HK-2 (cell line): Measurements from ENCODE around the gene PAGR1.
"Not testable (repeated sequence)": the region's sequence is repeated elsewhere in the genome, so short reads cannot be mapped to it uniquely, and the experiment has no call there.

Experiments
- DNase-seq: peaks from one replicate; pipeline ENCODE4 v3.0.0-alpha.2; 2018; ENCODE audit not compliant: unreplicated experiment

The PAGR1 gene

DNA sequence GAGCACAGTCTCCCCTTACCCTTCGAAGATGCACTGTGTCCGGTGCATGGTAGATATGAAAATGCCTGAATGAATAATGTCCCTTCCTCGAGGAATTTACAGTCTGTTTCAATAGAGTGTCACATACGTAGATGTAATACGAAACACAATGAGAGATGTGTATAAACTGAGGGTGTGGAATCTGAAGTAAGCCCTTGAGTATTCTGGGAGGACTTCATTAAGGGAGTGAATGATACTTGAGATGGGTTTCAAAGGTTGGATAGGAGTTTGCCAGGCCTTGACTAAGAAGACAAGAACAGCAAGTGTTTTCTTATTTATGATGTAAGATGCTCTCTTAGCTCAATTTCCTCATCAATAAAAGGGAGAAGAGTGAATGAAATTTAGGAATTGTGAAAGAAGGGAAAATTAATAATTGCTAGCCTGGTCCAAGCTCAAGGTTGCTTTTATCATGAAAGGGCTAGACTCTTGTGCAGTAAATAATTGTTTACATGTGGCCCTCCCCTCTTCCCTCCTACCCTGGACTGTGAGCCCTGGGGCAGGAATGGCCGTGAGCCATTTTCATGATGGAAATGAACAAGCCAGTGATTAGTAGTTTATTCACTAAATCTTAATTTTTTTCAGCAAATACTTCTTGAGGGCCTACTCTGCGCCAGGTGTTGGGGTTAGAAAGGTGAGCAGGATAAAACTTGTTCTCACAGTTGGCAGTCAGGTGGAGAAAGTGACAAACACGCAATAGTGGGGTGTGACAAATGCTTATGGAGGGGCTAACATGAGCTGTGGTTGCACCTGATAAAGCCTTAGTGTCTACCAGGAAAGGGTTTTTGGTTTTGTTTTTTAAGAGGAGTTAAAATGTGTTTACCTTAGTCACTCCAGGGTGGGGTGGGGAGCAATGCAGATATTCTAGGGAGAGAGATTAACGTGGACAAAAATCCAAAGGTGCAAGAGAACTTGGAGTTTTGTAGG lies 23.8 kb upstream of the PAGR1 start:
- no peak for DNase-seq

DNA sequence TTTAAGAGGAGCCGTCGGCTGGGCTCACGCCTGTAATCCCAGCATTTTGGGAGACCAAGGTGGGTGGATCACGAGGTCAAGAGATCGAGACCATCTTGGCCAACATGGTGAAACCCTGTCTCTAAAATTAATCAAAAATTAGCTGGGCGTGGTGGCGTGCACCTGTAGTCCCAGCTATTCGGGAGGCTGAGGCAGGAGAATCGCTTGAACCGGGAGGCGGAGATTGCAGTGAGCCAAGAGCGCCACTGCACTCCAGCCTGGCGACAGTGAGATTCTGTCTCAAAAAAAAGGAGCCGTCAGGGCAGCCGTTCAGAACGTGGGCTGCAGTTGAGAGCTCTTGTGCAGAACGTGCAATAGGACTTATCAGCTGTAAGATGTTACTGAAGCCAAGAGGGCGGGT lies 22.8 kb upstream of the PAGR1 start:
- not testable (repeated sequence) for DNase-seq

DNA sequence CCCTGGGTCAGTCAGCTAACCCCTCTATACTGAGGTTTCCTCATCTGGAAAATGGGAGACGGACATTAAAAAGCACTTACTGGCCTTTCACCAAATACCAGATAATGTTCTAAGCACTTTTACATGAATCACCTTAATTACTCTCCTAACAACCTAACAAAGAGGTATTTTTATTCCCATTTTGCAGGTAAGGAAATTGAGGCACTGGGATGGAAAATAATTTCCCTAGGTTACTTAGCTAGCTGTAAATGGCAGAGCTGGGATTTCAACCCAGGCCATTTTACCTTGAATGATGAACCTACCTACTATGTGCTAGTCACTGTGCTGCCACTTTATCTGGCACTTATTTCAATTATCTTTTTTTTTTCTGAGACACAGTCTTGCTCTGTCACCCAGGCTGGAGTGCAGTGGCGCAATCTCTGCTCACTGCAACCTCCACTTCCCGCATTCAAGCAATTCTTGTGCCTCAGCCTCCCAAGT lies 21.7 kb upstream of the PAGR1 start:
- no peak for DNase-seq

DNA sequence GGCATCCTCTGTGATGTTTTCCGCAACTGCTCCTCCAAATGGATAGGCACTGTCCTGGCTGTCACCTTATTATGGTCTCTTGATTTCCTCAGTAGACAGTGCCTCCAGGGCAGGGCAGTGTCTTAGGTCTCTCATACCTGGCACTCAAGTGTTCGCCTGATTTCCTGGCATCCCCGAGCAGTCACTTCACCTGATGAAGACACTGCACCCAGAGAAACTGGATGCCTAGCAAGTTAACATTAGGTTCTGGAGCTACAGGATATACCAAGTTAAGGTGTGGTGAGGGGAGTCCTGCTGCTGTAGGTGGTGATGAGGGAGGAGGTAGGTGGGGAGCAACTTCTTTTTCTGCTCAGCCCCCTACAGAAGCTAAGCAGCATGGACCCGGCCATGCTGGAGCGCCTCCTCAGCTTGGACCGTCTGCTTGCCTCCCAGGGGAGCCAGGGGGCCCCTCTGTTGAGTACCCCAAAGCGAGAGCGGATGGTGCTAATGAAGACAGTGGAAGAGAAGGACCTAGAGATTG lies 13.5 kb upstream of the PAGR1 start:
- DNase-seq = no peak

DNA sequence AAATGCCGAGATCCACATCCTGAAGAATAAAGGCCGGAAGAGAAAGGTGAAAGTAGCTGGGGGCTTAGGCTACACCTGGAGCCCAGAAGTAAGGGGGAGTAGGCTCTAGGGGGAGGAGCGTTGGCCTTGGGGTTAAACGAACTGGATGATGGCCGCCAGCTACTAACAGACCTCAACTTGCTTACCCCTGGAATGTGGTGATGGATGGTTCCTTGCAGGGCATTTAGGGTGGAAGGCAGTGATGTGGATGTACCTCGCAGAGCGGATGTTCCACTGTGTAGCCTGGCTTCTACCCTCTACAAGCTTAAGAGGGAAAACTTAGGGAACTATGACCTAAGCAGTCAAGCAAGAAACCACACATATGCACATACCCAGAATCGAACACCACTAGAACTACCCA lies 11.9 kb upstream of the PAGR1 start:
- DNase-seq = no peak

DNA sequence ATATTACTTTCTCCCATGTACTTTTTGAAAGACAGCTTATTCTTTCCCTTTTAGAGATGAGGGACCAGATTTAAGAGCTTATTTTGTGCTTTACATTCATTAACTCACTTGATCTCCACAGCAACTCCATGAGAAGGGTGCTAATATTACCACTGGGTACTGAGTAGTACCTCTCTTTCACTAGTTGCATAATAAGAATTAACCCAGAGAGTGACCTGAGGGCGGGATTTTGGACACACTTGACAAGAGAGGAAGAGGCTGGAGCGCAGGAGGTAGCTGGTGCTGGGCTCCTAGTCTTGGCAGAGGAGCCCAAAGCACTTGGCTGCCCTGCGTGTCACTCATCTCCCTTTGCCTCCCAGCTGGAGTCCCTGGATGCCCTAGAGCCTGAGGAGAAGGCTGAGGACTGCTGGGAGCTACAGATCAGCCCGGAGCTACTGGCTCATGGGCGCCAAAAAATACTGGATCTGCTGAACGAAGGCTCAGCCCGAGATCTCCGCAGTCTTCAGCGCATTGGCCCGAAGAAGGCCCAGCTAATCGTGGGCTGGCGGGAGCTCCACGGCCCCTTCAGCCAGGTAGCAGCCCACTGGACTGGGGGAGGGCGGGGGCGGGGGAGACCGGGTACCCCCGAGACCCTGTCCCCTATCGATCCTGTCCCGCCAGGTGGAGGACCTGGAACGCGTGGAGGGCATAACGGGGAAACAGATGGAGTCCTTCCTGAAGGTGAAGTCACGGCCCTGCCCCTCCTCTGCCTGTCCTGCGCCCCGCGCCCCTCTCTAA lies 11.3 kb upstream of the PAGR1 start:
- DNase-seq = no peak

DNA sequence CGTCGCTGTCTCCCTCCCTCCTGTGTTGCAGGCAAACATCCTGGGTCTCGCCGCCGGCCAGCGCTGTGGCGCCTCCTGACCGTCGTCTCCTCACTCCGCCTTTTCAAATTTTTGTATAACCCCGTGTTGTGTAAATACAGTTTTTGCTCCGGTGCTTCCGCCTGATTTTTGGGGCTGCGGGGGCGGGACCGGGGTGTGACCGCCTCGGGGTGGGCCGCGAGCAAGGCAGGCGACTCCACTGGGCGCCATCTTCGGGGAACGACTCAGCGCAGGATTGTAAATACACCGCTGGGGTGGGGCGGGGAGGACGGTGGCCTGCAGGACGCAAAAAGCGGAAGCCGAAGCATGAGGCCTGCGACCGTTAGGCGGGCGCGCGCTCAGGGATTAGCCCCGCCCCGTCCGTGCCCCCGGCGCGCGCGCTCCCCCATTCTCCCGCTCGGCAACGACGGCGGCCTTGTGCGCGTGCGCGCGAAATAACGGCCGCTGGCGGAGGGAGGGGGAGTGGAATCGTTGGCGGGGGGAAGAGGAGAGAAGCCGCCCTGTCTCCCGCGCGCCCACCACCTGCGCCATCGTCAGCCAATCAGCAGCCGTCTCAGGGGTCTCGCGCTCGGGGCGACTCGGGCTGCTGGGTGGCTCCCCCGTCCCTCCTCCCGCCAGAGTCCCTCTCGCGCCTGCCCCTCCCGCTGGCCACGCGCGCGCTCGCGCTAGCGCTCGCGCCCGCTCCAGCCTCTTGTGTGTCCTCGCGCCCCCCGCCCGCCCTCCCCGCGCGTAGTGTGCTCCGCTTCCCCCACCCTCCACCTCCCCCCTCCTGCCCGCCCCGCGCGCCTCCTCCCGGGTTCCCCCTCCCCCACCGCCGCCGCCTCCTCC lies 10.5 kb upstream of the PAGR1 start:
- peak; percentile 90 for DNase-seq

DNA sequence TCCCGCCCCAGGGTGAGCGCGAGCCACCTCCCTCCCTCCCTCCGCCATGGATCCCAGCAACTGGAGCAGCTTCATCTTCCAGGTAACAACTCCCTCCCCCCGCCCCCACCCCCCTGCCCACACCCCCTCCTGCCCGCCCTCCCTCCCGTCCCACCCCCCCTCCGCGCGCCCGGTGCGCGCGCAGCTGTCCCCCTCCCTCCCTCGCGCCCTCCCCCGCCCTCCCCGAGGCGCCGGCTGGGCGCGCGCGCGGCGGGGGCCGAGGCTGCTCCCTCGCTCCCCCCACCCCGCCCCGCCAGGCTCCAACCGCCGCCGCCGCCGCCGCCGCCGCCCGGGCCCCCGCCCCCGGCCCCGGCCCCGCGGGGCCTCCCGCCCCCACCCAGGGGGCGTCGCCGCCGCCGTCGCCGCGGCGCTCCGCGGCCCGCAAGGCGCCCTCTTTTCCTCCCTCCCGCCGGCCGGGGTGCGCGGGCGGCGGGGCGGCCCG lies 9.8 kb upstream of the PAGR1 start, which contains the start of gene MAZ:
MAZ (plus strand) TSS at position 431 of the 481 bp plus-strand sequence. CDS start 173 bp downstream, outside the sequence.
- peak; percentile 90 for DNase-seq

DNA sequence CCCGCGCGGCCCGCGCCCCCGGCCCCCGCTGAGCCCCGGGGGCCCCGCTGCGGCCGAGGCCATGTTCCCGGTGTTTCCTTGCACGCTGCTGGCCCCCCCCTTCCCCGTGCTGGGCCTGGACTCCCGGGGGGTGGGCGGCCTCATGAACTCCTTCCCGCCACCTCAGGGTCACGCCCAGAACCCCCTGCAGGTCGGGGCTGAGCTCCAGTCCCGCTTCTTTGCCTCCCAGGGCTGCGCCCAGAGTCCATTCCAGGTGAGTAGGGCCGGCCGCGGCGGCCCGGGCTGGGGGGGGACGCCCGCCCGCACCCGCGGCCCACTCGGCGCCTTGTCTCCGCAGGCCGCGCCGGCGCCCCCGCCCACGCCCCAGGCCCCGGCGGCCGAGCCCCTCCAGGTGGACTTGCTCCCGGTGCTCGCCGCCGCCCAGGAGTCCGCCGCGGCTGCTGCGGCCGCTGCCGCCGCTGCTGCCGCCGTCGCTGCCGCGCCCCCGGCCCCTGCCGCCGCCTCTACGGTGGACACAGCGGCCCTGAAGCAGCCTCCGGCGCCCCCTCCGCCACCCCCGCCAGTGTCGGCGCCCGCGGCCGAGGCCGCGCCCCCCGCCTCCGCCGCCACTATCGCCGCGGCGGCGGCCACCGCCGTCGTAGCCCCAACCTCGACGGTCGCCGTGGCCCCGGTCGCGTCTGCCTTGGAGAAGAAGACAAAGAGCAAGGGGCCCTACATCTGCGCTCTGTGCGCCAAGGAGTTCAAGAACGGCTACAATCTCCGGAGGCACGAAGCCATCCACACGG lies 9.1 kb upstream of the PAGR1 start:
- DNase-seq = peak; percentile 63

DNA sequence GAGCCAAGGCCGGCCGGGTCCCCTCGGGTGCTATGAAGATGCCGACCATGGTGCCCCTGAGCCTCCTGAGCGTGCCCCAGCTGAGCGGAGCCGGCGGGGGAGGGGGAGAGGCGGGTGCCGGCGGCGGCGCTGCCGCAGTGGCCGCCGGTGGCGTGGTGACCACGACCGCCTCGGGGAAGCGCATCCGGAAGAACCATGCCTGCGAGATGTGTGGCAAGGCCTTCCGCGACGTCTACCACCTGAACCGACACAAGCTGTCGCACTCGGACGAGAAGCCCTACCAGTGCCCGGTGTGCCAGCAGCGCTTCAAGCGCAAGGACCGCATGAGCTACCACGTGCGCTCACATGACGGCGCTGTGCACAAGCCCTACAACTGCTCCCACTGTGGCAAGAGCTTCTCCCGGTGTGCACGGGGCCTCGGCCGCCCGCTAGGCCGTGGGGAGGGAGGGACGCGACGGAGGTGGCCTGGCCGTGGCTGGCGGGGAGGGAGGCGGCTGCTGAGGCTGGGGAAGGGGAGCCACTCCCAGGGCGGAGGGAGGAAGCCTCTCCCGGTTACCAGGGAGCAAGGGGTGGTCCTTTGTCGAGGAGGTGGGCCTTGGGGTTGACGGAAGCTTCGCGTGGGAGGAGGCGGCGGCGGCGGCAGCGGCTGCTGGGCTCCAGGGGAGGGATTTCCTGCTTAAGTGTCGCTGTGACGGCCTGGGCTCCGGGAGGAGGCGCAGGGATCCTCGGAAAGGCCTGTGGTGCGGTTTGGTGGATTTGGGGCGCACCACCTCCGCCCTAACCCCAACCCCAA lies 8.3 kb upstream of the PAGR1 start:
- DNase-seq = peak; percentile 82

DNA sequence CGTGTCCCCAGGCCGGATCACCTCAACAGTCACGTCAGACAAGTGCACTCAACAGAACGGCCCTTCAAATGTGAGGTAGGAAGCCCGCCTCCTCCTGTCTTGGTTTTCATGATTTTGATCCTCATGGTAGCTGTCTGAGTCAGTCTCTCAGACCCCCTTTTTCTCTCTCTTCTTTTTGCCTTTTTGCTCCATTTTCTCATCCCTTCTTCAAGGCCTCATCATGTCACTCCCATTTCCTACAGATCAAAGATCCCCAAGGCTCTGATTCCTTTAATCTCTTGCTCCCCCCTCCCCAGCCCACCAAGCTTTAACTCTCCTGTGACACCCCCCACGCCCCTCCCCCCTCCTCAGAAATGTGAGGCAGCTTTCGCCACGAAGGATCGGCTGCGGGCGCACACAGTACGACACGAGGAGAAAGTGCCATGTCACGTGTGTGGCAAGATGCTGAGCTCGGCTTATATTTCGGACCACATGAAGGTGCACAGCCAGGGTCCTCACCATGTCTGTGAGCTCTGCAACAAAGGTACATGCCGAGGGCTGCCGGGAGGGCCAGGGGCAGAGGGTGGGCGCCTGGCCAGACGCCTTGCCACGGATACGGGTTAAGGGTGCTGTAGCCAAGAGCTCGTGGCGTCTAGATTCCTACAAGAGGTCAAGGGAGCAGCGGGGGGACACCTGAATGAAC lies 7.6 kb upstream of the PAGR1 start:
- no peak for DNase-seq

DNA sequence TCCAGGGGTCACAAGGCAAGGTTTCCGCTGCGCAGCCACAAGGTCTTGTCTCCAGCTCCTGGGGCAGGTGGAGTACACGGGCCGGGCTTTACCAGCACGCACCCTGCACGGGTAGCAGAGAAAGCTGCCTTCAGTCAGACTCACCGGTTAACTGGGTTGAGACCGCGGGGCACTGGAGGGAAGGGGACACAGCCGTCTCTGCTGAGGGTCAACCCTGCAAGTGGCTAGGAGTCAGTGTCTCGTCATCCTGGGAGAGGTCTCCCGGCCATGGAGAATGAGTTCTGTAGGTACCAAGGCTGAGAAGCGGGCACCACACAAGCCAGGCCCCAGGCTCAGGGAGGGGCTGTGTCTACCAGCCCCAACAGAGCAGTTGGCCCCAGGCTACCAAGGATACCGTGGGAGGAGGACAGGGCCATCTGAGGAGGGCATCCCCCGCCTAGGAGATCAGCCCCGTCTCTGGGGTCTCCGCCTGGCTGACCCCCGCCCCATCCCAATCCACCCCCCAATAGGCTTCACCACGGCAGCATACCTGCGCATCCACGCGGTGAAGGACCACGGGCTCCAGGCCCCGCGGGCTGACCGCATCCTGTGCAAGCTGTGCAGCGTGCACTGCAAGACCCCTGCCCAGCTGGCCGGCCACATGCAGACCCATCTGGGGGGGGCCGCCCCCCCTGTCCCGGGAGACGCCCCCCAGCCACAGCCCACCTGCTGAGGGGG lies 6.8 kb upstream of the PAGR1 start:
- no peak for DNase-seq

DNA sequence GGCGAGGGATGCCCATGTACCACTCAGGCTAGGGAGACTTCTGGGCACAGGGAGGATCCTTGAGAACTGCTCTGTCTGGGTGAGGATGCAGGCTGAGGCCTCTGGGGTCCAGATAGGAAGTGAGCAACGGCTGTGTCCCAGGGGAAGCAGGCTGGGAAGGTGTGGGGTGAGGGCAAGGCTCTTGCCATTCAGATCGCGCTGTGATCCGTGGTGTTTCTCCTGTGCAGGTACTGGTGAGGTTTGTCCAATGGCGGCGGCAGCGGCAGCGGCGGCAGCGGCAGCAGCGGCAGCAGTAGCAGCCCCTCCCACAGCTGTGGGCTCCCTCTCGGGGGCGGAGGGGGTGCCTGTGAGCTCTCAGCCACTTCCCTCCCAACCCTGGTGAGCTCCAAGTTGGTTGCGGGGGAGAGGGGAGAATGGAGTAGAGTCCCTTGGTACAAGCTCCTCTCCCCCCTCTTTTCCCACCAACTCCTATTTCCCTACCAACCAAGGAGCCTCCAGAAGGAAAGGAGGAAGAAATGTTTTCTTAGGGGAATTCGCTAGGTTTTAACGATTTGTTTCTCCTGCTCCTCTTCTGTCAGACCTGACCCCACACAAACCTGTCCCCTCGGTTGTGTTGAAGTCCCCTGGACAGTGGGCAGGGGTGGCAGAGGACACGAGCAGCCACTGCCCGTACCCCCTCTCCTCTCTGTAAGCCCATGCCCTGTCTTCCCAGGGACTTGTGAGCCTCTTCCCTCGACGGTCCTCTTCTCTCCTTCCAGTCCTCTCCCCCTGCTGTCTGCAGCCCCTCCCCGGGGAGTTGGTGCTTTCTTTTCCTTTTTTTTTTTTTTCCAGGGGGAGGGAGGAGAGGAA lies 5.9 kb upstream of the PAGR1 start:
- DNase-seq = no peak

DNA sequence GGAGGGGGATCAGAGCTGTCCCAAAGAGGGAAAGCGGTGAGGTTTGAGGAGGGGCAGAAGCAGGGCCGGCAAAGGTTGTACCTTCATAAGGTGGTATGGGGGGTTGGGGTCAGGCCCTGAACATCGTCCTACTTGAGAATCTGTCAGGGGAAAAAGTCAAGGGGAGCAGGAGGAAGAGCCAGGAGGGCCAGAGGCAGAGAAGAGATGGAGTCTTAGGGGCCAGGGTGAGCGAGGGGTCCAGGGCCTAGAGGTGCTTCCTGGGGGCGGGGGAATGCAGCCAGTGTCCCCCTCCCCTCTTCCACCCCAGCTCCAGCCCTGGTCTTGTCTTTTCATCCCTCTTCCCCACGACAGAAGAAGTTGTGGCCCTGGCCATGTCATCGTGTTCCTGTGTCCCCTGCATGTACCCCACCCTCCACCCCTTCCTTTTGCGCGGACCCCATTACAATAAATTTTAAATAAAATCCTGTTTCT lies 5.2 kb upstream of the PAGR1 start:
- no peak for DNase-seq

DNA sequence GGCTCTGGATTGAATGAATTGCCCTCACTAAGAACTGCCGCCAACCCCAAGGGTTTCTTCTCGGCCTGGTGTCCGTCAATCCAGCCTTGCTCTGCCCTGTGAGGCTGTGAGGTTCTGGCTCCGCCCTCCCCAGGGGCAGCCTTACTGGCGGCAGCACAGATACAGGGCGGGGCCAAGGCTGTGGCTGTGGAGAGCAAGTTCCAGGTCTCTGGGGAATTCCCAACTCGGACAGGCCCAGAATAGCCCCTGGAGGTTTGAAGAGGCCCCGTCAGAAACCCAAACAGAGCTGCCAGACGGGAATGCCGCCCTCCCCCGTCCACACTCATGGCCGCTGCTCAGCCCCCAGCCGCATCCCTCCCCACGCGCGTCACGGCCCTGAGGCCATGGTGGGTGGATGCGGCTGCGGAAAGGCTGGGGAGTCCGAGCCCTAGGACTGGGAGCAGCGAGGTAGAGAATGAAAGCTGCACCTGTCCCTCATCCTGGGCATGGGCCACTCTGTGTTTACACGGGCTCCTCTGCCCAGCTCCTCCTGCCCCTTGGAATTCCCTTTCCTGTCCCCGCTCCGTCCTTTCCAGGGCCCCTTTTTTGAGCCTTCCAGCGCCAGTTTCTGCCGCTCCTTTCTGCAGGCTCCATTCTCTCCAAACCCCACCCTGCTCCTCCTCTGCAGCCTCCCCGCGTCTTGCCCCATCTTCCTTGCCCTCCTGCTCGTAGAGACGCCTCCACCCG lies 4.6 kb upstream of the PAGR1 start:
- peak; percentile 92 for DNase-seq

DNA sequence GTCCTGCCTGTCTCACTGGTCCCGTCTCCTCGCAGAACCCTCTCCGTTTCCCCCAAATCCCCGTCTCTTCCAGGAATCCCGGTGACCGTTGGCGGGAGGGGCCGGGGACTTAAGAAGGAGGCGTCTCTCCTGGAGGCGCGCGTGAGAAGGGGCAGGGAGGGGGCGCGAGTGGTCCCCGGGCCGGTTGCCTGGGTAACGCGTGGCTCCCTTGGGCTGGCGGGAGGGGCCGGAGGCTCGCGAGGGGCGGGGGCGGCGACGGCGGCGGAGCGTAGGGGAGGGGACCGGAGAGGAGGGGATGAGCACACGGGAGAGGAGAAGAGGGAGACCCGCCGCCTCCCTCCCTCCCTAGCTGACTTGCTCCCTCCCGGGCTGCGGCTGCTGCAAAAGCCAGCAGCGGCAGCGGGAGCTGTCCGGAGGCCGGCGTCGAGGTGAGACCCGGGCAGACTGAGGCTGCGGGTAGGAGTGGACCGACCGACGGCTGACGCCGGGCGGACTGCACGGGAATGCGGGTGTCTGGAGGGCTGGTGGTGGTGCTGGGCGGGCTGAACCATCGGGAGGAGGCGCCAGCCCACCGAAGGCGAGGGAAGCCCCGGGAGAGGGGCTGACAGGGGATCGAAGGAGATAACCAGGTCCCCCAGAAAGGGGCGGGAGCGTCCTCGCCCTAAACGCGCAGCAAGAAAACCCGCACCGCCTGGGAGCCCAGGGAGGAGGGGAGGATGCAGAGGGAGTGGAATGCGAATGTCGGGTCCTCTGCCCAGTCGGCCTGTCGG lies 3.9 kb upstream of the PAGR1 start, which contains the start of gene PRRT2:
PRRT2 (plus strand) TSS at position 298 of the 770 bp plus-strand sequence. CDS start 862 bp downstream, outside the sequence.
- DNase-seq = peak; percentile 49
